Measurements from ENCODE around the gene MTCH2.

DNA sequence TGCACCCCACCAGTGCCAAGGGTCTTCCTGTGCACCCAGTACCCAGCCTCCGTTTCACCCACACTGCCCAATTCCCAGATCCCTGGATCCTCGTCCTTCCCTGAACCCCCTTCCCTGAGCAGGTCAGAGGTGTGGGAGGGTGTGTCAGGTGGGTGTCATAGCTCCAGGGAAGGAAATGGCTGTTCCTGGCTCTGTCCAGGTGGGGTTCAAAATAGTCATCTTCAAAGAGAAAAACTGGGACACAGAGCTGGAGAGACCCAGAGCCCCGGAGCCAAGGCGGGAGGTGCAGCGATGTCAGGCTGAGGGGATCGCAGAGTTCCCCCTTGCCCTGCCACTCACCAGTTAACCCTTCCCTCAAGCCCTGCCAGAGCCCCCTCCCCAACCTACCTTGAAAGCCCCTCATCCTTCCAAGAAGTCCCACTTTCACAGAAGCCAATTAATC is 48.8 kb downstream of the MTCH2 start:
- TF ChIP-seq, protein P1, sequence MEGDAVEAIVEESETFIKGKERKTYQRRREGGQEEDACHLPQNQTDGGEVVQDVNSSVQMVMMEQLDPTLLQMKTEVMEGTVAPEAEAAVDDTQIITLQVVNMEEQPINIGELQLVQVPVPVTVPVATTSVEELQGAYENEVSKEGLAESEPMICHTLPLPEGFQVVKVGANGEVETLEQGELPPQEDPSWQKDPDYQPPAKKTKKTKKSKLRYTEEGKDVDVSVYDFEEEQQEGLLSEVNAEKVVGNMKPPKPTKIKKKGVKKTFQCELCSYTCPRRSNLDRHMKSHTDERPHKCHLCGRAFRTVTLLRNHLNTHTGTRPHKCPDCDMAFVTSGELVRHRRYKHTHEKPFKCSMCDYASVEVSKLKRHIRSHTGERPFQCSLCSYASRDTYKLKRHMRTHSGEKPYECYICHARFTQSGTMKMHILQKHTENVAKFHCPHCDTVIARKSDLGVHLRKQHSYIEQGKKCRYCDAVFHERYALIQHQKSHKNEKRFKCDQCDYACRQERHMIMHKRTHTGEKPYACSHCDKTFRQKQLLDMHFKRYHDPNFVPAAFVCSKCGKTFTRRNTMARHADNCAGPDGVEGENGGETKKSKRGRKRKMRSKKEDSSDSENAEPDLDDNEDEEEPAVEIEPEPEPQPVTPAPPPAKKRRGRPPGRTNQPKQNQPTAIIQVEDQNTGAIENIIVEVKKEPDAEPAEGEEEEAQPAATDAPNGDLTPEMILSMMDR (IDR thresholded peaks at IDR 0.05): no peak
- TF ChIP-seq POLR2A (IDR thresholded peaks at IDR 0.05): no peak
